HEK293 (cell line): ENCODE results near the gene WDR72.

Source experiments
- CTCF ChIA-PET: fragments of 350-600 bp; formaldehyde crosslinking; extraction: SDS; loops from one replicate; lab custom pipeline; 2021; ENCODE audit warnings: antibody characterized with exemption; lab: Yijun Ruan, JAX
- POLR2A ChIA-PET: fragments of 300-600 bp; formaldehyde crosslinking; extraction: SDS; loops from one replicate; lab custom pipeline; 2020; ENCODE audit warnings: antibody characterized with exemption, inconsistent platforms; lab: Yijun Ruan, JAX
- H3K27ac ChIP-seq: fragments of 200-500 bp; sonication (Bioruptor generic); 2 replicates; pipeline ENCODE4 v1.5.1; 2014; ENCODE audit warnings: low read depth, low read length, control low read depth, inconsistent platforms; ENCODE audit errors: extremely low read depth
- H3K36me3 ChIP-seq, 2 experiments: fragments of 200-500 bp in 1 of 2; sonication (Bioruptor generic) in 1 of 2; 1 replicate in 1 of 2; 2 replicates in 1 of 2; pipeline ENCODE4 v1.5.1; 2014 to 2017; ENCODE audit warnings: inconsistent platforms in 2 of 2, low read length in 2 of 2; ENCODE audit not compliant: control insufficient read depth in 2 of 2, insufficient read depth in 1 of 2
- H3K4me1 ChIP-seq: fragments of 200-500 bp; sonication (Bioruptor generic); 2 replicates; pipeline ENCODE4 v1.5.1; 2014; ENCODE audit warnings: mild to moderate bottlenecking, low read length, inconsistent platforms; ENCODE audit not compliant: control insufficient read depth, insufficient read depth
- H3K4me3 ChIP-seq: 2 replicates; pipeline ENCODE4 v1.5.1; 2011; ENCODE audit warnings: low read depth, mild to moderate bottlenecking, control low read depth, low read length, moderate library complexity
- H3K9me3 ChIP-seq: fragments of 200-500 bp; sonication (Bioruptor generic); 2 replicates; pipeline ENCODE4 v1.5.1; 2014; ENCODE audit warnings: low read depth, low read length, inconsistent platforms; ENCODE audit not compliant: control insufficient read depth, insufficient read depth
- HOXC10 ChIP-seq: sonication (generic); formaldehyde crosslinking; IDR thresholded peaks from 2 replicates; pipeline ENCODE4 v1.8.1; 2023; ENCODE audit warnings: mild to moderate bottlenecking, missing genetic modification reagents
- OVOL3 ChIP-seq: fragments of 450-650 bp; formaldehyde crosslinking; IDR thresholded peaks from 2 replicates; pipeline ENCODE4 v1.5.1; 2016; ENCODE audit warnings: missing biosample characterization, missing genetic modification characterization
- PRDM1 ChIP-seq: fragments of 450-650 bp; formaldehyde crosslinking; IDR thresholded peaks from 2 replicates; pipeline ENCODE4; 2016; ENCODE audit warnings: missing biosample characterization, missing genetic modification characterization
- TCF7L2 ChIP-seq: IDR thresholded peaks from 2 replicates; pipeline ENCODE4 v1.6.1; 2011; ENCODE audit warnings: low read depth, mild to moderate bottlenecking, inconsistent platforms, low read length, moderate library complexity, borderline replicate concordance
- WT1 ChIP-seq: fragments of 450-650 bp; formaldehyde crosslinking; IDR thresholded peaks from 2 replicates; pipeline ENCODE4 v1.5.1; 2016; ENCODE audit warnings: missing biosample characterization, missing genetic modification characterization
- ZBTB20 ChIP-seq: fragments of 450-650 bp; formaldehyde crosslinking; IDR thresholded peaks from 2 replicates; pipeline ENCODE4 v1.5.1; 2016; ENCODE audit warnings: missing biosample characterization, missing genetic modification characterization
- ZNF121 ChIP-seq: fragments of 450-650 bp; formaldehyde crosslinking; IDR thresholded peaks from 2 replicates; pipeline ENCODE4 v1.5.1; 2016; ENCODE audit warnings: missing biosample characterization, missing genetic modification characterization
- ZNF133 ChIP-seq: fragments of 450-650 bp; formaldehyde crosslinking; IDR thresholded peaks from 2 replicates; pipeline ENCODE4 v1.5.1; 2016; ENCODE audit warnings: missing biosample characterization, missing genetic modification characterization
- ZNF23 ChIP-seq: fragments of 450-650 bp; formaldehyde crosslinking; IDR thresholded peaks from 2 replicates; pipeline ENCODE4 v1.5.1; 2016; ENCODE audit warnings: missing biosample characterization, missing genetic modification characterization, borderline replicate concordance
- ZNF501 ChIP-seq: fragments of 450-650 bp; formaldehyde crosslinking; IDR thresholded peaks from 2 replicates; pipeline ENCODE4 v1.5.1; 2016; ENCODE audit warnings: missing biosample characterization, missing genetic modification characterization
- ZNF600 ChIP-seq: fragments of 450-650 bp; formaldehyde crosslinking; IDR thresholded peaks from 2 replicates; pipeline ENCODE4 v1.5.1; 2016; ENCODE audit warnings: missing biosample characterization, missing genetic modification characterization
- ZNF664 ChIP-seq: fragments of 450-650 bp; formaldehyde crosslinking; IDR thresholded peaks from 2 replicates; pipeline ENCODE4 v1.5.1; 2016; ENCODE audit warnings: missing biosample characterization, missing genetic modification characterization
- ZNF707 ChIP-seq: fragments of 450-650 bp; formaldehyde crosslinking; IDR thresholded peaks from 2 replicates; pipeline ENCODE4 v1.5.1; 2016; ENCODE audit warnings: missing biosample characterization, missing genetic modification characterization
- ZNF792 ChIP-seq: fragments of 450-650 bp; formaldehyde crosslinking; IDR thresholded peaks from 2 replicates; pipeline ENCODE4 v1.5.1; 2016; ENCODE audit warnings: missing biosample characterization, missing genetic modification characterization
- ZNF843 ChIP-seq: fragments of 450-650 bp; formaldehyde crosslinking; IDR thresholded peaks from 2 replicates; pipeline ENCODE4 v1.5.1; 2016; ENCODE audit warnings: missing biosample characterization, missing genetic modification characterization
- TF ChIP-seq, protein P1 (sequence below): fragments of 450-650 bp; formaldehyde crosslinking; IDR thresholded peaks from 2 replicates; pipeline ENCODE4 v1.5.1; 2016; ENCODE audit warnings: missing biosample characterization, missing genetic modification characterization
- TF ChIP-seq, protein P2 (sequence below): fragments of 450-650 bp; formaldehyde crosslinking; IDR thresholded peaks from 2 replicates; pipeline ENCODE4 v1.5.1; 2017; ENCODE audit warnings: missing biosample characterization, mild to moderate bottlenecking, missing genetic modification characterization, moderate library complexity
- TF ChIP-seq, protein P3 (sequence below): fragments of 450-650 bp; formaldehyde crosslinking; IDR thresholded peaks from 2 replicates; pipeline ENCODE4 v1.5.1; 2016; ENCODE audit warnings: missing biosample characterization, missing genetic modification characterization
- TF ChIP-seq, protein P4 (sequence below): fragments of 450-650 bp; formaldehyde crosslinking; IDR thresholded peaks from 2 replicates; pipeline ENCODE4 v1.5.1; 2016; ENCODE audit warnings: missing biosample characterization, missing genetic modification characterization

The WDR72 gene

DNA sequence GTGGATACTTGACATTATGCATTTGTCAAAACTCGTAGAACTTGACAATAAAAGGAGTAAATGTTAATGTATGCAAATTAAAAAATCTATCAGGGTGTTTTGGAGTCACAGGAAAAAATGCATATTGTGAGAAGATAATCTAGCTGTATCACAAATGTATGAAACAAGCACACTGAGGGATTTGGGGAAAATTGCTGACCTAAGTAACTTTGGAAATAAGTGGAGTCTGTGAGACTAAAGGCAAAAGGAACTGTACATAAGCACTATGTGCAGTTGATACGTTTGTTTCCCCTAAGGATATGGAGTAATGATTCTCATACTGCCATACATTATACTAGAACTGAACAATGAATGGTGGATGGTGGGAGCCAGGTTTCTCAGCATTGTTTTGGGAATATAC lies 43.2 kb upstream of the WDR72 start:
- TF ChIP-seq ZNF501 (tag by site-specific recombination) = no peak
- TF ChIP-seq, protein P1, sequence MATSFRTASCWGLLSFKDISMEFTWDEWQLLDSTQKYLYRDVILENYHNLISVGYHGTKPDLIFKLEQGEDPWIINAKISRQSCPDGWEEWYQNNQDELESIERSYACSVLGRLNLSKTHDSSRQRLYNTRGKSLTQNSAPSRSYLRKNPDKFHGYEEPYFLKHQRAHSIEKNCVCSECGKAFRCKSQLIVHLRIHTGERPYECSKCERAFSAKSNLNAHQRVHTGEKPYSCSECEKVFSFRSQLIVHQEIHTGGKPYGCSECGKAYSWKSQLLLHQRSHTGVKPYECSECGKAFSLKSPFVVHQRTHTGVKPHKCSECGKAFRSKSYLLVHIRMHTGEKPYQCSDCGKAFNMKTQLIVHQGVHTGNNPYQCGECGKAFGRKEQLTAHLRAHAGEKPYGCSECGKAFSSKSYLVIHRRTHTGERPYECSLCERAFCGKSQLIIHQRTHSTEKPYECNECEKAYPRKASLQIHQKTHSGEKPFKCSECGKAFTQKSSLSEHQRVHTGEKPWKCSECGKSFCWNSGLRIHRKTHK (tag by site-specific recombination) = no peak
- no peak for TF ChIP-seq ZNF600 (tag by site-specific recombination)
- TF ChIP-seq ZNF843 (tag by site-specific recombination) = no peak
- TF ChIP-seq ZNF664 = no peak
- TF ChIP-seq ZNF792 (tag by site-specific recombination) = no peak
- no peak for TF ChIP-seq PRDM1 (tag by site-specific recombination)
- TF ChIP-seq ZNF133 (tag by site-specific recombination) = no peak
- TF ChIP-seq ZNF23 = no peak
- TF ChIP-seq, protein P2, sequence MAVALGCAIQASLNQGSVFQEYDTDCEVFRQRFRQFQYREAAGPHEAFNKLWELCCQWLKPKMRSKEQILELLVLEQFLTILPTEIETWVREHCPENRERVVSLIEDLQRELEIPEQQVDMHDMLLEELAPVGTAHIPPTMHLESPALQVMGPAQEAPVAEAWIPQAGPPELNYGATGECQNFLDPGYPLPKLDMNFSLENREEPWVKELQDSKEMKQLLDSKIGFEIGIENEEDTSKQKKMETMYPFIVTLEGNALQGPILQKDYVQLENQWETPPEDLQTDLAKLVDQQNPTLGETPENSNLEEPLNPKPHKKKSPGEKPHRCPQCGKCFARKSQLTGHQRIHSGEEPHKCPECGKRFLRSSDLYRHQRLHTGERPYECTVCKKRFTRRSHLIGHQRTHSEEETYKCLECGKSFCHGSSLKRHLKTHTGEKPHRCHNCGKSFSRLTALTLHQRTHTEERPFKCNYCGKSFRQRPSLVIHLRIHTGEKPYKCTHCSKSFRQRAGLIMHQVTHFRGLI (tag by site-specific recombination) = no peak
- TF ChIP-seq TCF7L2 = no peak
- TF ChIP-seq HOXC10 (CRISPR knock-in tag) = no peak
- TF ChIP-seq, protein P3, sequence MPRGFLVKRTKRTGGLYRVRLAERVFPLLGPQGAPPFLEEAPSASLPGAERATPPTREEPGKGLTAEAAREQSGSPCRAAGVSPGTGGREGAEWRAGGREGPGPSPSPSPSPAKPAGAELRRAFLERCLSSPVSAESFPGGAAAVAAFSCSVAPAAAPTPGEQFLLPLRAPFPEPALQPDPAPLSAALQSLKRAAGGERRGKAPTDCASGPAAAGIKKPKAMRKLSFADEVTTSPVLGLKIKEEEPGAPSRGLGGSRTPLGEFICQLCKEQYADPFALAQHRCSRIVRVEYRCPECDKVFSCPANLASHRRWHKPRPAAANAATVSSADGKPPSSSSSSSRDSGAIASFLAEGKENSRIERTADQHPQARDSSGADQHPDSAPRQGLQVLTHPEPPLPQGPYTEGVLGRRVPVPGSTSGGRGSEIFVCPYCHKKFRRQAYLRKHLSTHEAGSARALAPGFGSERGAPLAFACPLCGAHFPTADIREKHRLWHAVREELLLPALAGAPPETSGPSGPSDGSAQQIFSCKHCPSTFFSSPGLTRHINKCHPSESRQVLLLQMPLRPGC (tag by site-specific recombination) = no peak
- no peak for TF ChIP-seq OVOL3 (tag by site-specific recombination)

DNA sequence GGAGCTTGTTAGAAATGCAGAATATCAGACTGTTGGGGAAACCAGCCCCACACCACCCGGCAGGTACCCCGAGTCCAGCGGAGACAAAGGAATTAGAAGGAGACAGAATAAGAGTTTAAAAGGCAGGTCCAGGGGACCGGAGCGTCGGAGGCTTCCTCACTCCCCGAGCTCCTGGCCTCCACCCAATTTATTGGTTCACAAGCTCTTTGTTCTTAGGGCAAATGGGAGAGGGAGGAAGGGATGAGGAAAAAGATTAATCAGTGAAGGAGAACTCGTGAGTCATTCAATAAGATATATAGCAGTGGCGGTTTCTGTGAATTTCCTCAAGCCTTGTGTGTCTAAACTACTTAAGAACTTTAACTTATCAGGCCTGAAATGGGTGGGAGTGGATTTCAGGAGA lies 32.1 kb upstream of the WDR72 start:
- POLR2A ChIA-PET = no interaction called here
- CTCF ChIA-PET = no interaction called here
- TF ChIP-seq ZNF707 = no peak
- Histone ChIP-seq H3K9me3 (no peaks in the 10 kb centered on the region), H3K4me3 (no peak overlapping the region), H3K36me3 (no peaks in the 10 kb centered on the region), H3K4me1 (0 out of 2 replicates have a peak, but pooled peaks cover 2% of the 10 kb centered on the region), H3K27ac (no peak overlapping the region)

More for the DNA sequence above, 43.2 kb upstream of the WDR72 start:
- no peak overlapping the region for H3K27ac ChIP-seq
- CTCF ChIA-PET = no interaction called here
- POLR2A ChIA-PET = no interaction called here
- H3K4me3 ChIP-seq = no peak overlapping the region
- H3K4me1 ChIP-seq = no peaks in the 10 kb centered on the region
- no peaks in the 10 kb centered on the region for H3K36me3 ChIP-seq
- no peaks in the 10 kb centered on the region for H3K9me3 ChIP-seq

DNA sequence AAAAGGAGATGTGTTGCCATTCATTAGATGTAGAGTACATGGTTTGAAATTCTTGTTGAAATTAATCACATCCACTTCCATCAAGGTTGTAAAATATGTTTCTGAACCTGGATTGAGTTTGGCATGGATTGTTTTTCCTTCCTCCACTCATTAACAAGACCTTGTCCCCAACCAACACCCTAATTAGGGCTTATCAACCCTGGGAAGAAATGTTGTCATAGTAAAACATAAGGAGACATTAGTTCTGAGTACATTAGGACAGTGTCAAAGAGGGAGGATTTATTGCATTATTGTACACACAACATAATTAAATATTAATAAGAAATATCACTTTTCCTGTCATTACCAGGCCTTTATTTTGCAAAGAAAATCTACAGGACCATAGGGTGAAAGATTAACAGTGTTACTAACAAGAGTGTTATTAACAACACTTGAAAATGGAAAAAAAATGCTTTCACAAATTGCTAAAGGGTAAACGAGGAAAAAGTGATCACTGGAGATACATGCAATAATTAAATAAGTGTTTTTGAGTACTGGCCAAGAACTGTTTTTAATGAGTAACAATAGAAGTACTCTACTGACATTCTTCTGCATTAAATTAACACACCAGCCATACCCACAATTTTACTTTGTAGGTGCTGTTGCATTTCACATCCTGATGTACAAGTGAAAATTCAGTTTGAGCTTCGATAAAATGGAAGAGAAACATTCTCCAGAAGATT lies 30.4 kb upstream of the WDR72 start:
- ChIA-PET POLR2A (no interaction called here), CTCF (no interaction called here)
- 0 out of 2 replicates have a peak, but pooled peaks cover 3% of the 10 kb centered on the region for H3K4me1 ChIP-seq
- H3K9me3 ChIP-seq = no peaks in the 10 kb centered on the region
- no peak overlapping the region for H3K4me3 ChIP-seq
- no peak overlapping the region for H3K27ac ChIP-seq
- TF ChIP-seq ZBTB20 (tag by site-specific recombination) = no peak
- TF ChIP-seq WT1 (tag by site-specific recombination) = no peak
- no peak for TF ChIP-seq TCF7L2
- no peak for TF ChIP-seq ZNF121 (tag by site-specific recombination)
- TF ChIP-seq, protein P4, sequence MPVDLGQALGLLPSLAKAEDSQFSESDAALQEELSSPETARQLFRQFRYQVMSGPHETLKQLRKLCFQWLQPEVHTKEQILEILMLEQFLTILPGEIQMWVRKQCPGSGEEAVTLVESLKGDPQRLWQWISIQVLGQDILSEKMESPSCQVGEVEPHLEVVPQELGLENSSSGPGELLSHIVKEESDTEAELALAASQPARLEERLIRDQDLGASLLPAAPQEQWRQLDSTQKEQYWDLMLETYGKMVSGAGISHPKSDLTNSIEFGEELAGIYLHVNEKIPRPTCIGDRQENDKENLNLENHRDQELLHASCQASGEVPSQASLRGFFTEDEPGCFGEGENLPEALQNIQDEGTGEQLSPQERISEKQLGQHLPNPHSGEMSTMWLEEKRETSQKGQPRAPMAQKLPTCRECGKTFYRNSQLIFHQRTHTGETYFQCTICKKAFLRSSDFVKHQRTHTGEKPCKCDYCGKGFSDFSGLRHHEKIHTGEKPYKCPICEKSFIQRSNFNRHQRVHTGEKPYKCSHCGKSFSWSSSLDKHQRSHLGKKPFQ (tag by site-specific recombination) = no peak
- H3K36me3 ChIP-seq = no peaks in the 10 kb centered on the region
